Nephron (organoid): Measurements from ENCODE around the gene SETD6.
"Not testable (repeated sequence)": the region's sequence is repeated elsewhere in the genome, so short reads cannot be mapped to it uniquely, and the experiment has no call there.

Source experiments
- H3K27ac Mint-ChIP-seq, 3 experiments: 2 replicates each; pipeline ENCODE4 v1.8.0; 2020; ENCODE audit warnings: mixed read lengths in 3 of 3, mild to moderate bottlenecking in 2 of 3, moderate library complexity in 1 of 3
- H3K27me3 Mint-ChIP-seq: 2 replicates; pipeline ENCODE4 v1.8.0; 2021; ENCODE audit warnings: low read depth, mild to moderate bottlenecking, moderate library complexity, mixed read lengths
- H3K36me3 Mint-ChIP-seq: 2 replicates; pipeline ENCODE4 v1.8.0; 2020; ENCODE audit warnings: low read depth, mixed read lengths
- H3K4me1 Mint-ChIP-seq: 2 replicates; pipeline ENCODE4 v1.8.0; 2020; ENCODE audit warnings: mixed read lengths
- H3K4me3 Mint-ChIP-seq, 3 experiments: 2 replicates each; pipeline ENCODE4 v1.8.0; 2020; ENCODE audit warnings: mild to moderate bottlenecking in 3 of 3, mixed read lengths in 3 of 3, moderate library complexity in 2 of 3
- H3K9me3 Mint-ChIP-seq: 2 replicates; pipeline ENCODE4 v1.8.0; 2020; ENCODE audit warnings: mixed read lengths
- TF ChIP-seq, protein P1 (sequence below), 3 experiments: fragments of 200-600 bp; sonication (generic); IDR thresholded peaks; one replicate each; pipeline ENCODE4 v1.5.0; 2021; ENCODE audit warnings: antibody characterized with exemption in 3 of 3; ENCODE audit not compliant: unreplicated experiment in 3 of 3

SETD6 gene

DNA sequence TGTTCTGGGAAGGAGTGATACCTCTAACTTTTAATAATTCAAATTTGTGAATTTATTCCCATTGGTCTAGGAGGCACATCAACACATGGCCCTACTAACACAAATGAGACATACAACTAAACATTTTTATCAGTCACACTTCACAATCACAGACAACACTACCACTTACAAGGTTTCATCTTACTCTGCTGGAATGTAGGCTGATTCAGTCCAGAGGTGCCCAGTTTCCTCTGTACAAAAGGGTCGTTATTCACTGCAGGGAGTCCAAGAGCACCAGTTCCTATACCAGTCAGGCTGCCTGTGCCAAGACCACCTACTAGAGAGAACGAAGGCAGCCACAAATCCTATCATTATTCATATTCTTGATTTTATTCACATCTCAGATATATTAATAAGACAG is 41.4 kb downstream of the SETD6 start:
- peaks cover 62% of the 10 kb centered on the region for H3K36me3 Mint-ChIP-seq
- H3K27me3 Mint-ChIP-seq: no peaks in the 10 kb centered on the region
- no peaks in the 10 kb centered on the region for H3K4me1 Mint-ChIP-seq
- H3K27ac Mint-ChIP-seq: no peak overlapping the region
- H3K9me3 Mint-ChIP-seq: no peaks in the 10 kb centered on the region
- H3K4me3 Mint-ChIP-seq: no peak overlapping the region
- TF ChIP-seq, protein P1, sequence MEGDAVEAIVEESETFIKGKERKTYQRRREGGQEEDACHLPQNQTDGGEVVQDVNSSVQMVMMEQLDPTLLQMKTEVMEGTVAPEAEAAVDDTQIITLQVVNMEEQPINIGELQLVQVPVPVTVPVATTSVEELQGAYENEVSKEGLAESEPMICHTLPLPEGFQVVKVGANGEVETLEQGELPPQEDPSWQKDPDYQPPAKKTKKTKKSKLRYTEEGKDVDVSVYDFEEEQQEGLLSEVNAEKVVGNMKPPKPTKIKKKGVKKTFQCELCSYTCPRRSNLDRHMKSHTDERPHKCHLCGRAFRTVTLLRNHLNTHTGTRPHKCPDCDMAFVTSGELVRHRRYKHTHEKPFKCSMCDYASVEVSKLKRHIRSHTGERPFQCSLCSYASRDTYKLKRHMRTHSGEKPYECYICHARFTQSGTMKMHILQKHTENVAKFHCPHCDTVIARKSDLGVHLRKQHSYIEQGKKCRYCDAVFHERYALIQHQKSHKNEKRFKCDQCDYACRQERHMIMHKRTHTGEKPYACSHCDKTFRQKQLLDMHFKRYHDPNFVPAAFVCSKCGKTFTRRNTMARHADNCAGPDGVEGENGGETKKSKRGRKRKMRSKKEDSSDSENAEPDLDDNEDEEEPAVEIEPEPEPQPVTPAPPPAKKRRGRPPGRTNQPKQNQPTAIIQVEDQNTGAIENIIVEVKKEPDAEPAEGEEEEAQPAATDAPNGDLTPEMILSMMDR (IDR thresholded peaks at IDR 0.05; ENCODE audit: unreplicated experiment in 3 of 3): no peak

DNA sequence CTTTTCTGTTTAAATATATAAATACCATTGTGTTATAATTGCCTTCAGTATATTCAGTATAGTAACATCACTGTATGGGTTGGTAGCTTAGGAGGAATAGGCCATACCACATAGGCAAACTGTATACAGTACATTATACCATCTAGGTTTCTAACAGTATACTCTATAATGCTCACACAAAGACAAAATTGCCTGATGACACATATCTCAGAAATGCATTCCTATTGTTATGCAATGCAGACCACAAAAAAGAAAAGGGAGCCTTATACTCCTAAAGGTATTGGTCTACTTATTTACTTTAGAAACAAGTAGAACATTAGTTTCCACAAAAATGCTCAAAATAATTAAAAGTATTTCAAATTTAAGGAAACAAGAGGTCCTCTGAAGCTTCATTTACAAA is 47.9 kb downstream of the SETD6 start:
- peaks cover 57% of the 10 kb centered on the region for H3K36me3 Mint-ChIP-seq
- H3K27ac Mint-ChIP-seq: no peak overlapping the region
- H3K9me3 Mint-ChIP-seq: no peaks in the 10 kb centered on the region
- no peaks in the 10 kb centered on the region for H3K4me1 Mint-ChIP-seq
- H3K27me3 Mint-ChIP-seq: no peaks in the 10 kb centered on the region
- TF ChIP-seq, protein P1 (IDR thresholded peaks at IDR 0.05; ENCODE audit: unreplicated experiment in 3 of 3): no peak
- no peak overlapping the region for H3K4me3 Mint-ChIP-seq

DNA sequence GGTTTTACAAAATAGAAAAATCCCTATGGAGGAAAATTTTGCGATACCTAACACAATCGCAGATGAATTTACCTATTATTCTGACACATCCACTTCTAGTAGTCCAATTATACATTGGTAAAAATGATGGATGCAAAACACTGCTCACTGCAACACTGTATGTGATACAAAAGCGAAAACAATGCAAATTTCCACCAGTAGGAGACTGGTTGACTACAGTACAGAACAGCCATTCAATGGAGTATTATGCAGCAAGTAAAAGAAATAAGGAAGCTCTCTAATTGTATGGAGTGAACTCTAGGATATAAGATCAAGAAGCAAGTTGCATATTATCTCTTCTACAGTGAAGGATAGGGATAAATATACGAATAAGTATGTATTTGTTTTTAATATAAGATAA is 48.5 kb downstream of the SETD6 start:
- H3K4me3 Mint-ChIP-seq: no peak overlapping the region
- H3K36me3 Mint-ChIP-seq: peaks cover 58% of the 10 kb centered on the region
- H3K27me3 Mint-ChIP-seq: no peaks in the 10 kb centered on the region
- TF ChIP-seq, protein P1 (IDR thresholded peaks at IDR 0.05; ENCODE audit: unreplicated experiment in 3 of 3): no peak
- H3K4me1 Mint-ChIP-seq: no peaks in the 10 kb centered on the region
- H3K9me3 Mint-ChIP-seq: no peaks in the 10 kb centered on the region
- H3K27ac Mint-ChIP-seq: no peak overlapping the region

DNA sequence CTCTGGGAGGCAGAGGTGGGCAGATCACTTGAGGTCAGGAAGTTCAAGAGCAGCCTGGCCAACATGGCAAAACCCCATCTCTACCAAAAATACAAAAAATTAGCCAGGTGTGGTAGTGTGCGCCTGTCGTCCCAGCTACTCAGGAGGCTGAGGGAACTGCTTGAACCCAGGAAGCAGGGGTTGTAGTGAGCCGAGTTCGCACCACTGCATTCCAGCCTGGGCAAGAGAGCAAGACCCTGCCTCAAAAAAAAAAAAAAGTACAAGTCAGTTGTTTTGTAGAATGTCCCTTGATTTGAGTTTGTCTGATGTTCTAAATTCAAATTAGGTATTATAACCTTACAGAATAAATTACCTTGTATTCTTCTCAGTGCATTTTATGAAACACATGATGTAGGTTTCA is 50.4 kb downstream of the SETD6 start:
- not testable (repeated sequence) for H3K9me3 Mint-ChIP-seq, H3K27me3 Mint-ChIP-seq, H3K4me3 Mint-ChIP-seq, H3K4me1 Mint-ChIP-seq, H3K27ac Mint-ChIP-seq
- peaks cover 73% of the 10 kb centered on the region for H3K36me3 Mint-ChIP-seq
